ENCODE data around the gene CD244.
"Not testable (repeated sequence)": the region's sequence is repeated elsewhere in the genome, so short reads cannot be mapped to it uniquely, and the experiment has no call there.

Gene CD244

GRCh38 chr1:160782988-160783765 is 79.5 kb downstream of the CD244 start:
- H3K4me1 Mint-ChIP-seq: peaks cover 26% of the 10 kb centered on the region

GRCh38 chr1:160781914-160782689 is 80.6 kb downstream of the CD244 start:
- Mint-ChIP-seq H3K27ac (peak overlapping the region; percentile 99), H3K4me3 (peak overlapping the region; percentile 65), H3K4me1 (peaks cover 31% of the 10 kb centered on the region), H3K27me3 (no peaks in the 10 kb centered on the region), H3K9me3 (no peaks in the 10 kb centered on the region), H3K36me3 (peaks cover 2% of the 10 kb centered on the region)
- ATAC-seq (ENCODE audit: low read depth): peak; percentile 95
- peak in 1 of 2 donors; percentile 70 for DNase-seq (ENCODE audit: low spot score in 2 of 2)

More at GRCh38 chr1:160782988-160783765, 79.5 kb downstream of the CD244 start:
- H3K36me3 Mint-ChIP-seq; H3K4me3 Mint-ChIP-seq; ATAC-seq (ENCODE audit: low read depth); H3K27me3 Mint-ChIP-seq; DNase-seq (ENCODE audit: low spot score in 2 of 2); H3K9me3 Mint-ChIP-seq: not testable (repeated sequence)
- H3K27ac Mint-ChIP-seq: peak overlapping the region; percentile 99

- H3K27me3 Mint-ChIP-seq: no peaks in the 10 kb centered on the region
- no peaks in the 10 kb centered on the region for H3K9me3 Mint-ChIP-seq
- ATAC-seq (ENCODE audit: low read depth) (no peak), DNase-seq (ENCODE audit: low spot score in 2 of 2) (no peak)
- H3K4me1 Mint-ChIP-seq: peaks cover 34% of the 10 kb centered on the region
- peaks cover 2% of the 10 kb centered on the region for H3K36me3 Mint-ChIP-seq
- H3K4me3 Mint-ChIP-seq: peak overlapping the region; percentile 16
- H3K27ac Mint-ChIP-seq: peak overlapping the region; percentile 99
Measured at GRCh38 chr1:160781186-160781766, 81.4 kb downstream of the CD244 start.

DNA sequence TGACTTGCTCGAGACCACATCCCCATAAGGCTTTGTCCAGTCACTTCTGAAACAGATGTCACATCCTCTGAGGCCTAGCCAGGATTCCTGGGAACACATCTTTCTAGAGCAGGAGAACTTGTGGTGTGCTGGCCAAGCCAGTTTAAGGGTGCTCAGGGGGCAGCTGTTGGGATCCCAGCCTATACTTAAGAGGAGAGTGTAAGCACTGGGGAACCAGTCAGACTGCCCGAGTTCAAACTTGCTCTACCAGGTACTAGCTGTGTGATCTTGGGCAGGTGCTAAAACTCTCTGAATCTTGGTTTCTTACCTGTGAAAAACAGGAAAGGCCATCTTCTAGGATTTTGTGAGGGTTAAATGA is 82.3 kb downstream of the CD244 start:
- H3K4me1 Mint-ChIP-seq: peaks cover 38% of the 10 kb centered on the region
- no peak for DNase-seq (ENCODE audit: low spot score in 2 of 2)

More for the DNA sequence above, 82.3 kb downstream of the CD244 start:
- ATAC-seq (ENCODE audit: low read depth): no peak
- H3K36me3 Mint-ChIP-seq: peaks cover 2% of the 10 kb centered on the region
- no peaks in the 10 kb centered on the region for H3K27me3 Mint-ChIP-seq
- H3K27ac Mint-ChIP-seq: peak overlapping the region; percentile 99
- no peak overlapping the region for H3K4me3 Mint-ChIP-seq
- H3K9me3 Mint-ChIP-seq: no peaks in the 10 kb centered on the region
